HG02938 (cell line): ENCODE measurements around the gene SKI.

ENCODE experiments used
- ATAC-seq: cut with Tn5 transposase; IDR thresholded peaks from one replicate; pipeline ENCODE4 v1.9.1; 2021; ENCODE audit warnings: mild to moderate bottlenecking, moderate library complexity; ENCODE audit not compliant: unreplicated experiment

Gene SKI

DNA sequence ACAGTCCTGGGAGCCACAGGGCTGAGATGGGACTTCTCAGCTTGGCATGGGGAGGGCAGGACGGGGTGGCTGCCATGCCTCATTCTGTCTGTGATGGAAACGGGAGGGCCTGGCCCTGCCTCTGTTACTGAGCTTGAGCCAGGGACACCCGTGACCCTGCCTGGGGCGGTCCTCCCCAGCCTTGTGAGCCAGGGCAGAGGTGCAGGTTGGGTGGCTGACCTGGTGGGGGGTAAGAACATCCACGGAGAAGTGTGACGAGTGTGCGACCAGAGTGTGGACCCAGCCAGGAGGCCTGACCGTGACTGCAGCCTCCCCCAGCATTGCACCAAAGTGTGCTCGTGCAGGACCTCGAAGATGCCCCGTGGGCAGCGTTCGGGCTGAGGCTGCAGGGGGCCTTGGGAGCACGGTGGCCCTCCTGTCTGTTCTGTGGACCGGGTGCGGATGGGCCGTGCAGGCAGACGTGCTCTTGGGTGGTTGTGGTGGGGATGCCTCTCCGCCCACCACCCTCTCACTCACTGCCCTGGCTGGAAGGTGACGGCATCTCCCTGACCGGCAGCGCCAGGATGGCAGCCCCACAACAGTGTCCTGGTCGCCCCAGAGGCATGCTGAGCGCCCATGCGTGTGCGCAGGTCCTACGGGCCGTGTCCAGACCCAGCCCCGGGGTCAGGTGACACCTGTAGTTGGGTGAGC, 45.4 kb downstream of the SKI start:
- no peak for ATAC-seq

DNA sequence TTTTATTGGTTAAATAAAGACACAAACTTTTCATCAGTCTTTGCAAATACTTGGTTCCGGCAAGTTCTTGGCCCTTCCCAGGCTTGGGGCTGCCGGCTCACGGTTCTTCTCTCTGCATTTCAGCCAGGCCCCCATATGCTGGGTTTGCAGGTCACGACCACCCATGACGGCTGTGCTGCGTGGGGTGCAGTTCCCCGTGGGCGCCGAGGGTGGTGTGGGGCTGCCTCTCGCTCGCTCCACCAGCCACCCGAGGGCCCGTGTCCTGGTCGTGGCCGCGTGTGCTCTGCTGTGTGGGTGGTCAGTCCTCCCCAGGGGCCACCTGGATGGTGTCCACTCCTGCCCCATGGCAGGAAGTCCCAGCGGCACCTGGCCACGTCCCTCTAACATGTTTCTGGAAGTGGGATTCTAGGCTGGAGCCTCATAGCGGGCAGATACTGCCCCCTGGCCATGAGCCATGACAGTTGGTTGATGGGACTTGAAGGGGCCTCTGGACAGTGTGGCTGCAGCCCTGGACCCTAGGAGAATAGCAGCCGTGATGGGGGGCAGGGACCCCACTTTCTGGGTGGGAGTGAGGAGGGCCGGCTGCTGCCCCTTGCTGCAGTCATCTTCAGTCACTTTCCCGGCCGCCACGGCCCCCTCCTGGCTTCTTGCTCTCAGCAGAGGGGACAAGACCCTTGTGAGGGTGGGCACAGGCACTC, 46.3 kb downstream of the SKI start:
- ATAC-seq: no peak

DNA sequence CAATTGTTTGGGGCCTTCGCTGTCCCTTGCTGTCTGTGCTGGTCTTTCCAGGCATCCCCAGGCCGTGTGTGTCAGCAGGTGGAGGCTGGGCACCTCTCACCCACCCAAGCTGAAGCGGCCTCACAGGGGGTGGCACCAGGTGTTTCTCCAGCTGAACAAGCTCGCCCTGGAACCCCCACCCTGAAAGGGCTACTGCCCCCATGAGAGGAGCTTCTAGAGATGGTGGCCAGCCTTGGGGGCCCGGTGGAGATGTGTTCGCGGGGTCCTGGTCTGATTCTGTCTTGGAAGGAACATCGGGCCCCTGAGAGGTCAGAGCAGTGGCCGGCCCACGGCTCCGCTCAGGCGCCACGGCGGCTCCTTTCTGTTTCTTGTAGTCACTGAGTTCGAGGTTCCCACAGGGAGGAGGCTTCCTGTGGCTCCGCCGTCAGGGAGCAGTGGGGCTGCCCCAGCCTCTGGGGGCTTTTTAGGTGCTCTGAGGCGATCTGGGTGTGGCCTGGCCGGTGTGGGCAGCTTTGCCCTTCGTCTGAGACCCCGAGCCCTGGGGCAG, 46.9 kb downstream of the SKI start:
- ATAC-seq: no peak

DNA sequence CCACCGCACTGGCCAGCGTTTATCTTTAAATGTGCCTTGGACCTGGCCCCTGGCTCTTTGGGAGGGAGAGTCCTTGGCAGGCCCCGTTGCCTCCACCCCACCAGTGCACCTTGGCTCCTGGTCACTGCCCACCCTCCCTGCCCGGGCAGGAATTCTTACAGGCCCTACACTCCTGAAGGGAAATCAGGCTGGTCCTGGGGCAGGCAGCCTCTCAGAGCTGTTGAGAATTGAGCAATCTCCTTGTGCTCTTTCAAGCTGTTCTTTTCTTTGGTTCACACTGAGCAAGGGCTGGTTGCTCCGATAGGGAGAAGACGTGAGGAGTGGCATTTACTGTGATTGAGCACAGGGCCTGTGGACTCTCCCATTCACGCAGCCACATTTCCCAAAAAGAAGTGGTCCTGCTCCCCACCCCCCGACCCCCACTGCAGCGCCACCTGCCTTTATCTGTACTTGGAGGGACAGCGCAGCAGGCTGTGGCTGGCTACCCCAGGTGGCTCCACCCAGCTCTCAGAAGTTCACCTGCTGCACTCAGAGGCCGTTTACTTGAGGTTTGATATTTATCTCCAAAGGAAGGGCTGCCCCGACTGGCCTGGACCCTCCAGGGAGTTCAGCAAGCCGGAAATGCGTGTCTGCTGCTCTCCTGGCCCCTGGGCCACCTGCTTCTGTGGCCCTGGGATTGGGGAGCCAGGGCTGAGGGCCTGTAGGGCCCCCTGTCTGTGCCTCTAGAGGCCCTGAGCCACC, 47.8 kb downstream of the SKI start:
- no peak for ATAC-seq

DNA sequence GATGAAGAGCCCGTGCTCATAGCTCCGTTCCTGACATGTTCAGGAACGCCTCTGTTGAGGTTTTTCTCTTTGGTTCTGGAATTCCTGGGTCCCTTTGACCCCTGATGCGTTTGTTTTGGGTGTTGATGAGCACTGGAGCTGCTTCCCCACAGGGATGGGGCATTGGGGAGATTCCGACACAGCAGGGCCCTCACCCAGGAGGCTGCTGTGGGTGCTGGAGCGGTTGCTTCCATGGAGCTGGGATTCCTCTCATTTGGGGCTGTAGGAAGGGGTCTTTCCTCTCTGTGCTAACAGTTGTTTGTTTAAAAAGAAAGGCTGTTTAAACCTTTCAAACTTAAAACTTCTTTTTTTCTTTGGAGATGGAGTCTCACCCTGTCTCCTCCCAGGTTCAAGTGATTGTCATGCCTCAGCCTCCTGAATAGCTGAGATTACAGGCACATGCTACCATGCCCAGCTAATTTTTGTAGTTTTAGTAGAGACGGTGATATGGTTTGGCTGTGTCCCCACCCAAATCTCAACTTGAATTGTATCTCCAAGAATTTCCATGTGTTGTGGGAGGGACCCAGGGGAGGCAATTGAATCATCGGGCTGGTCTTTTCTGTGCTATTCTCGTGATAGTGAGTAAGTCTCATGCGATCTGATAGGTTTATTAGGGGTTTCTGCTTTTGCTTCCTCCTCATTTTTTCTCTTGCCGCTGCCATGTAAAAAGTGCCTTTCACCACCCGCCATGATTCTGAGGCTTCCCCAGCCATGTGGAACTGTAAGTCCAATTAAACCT, 48.9 kb downstream of the SKI start:
- ATAC-seq: no peak

DNA sequence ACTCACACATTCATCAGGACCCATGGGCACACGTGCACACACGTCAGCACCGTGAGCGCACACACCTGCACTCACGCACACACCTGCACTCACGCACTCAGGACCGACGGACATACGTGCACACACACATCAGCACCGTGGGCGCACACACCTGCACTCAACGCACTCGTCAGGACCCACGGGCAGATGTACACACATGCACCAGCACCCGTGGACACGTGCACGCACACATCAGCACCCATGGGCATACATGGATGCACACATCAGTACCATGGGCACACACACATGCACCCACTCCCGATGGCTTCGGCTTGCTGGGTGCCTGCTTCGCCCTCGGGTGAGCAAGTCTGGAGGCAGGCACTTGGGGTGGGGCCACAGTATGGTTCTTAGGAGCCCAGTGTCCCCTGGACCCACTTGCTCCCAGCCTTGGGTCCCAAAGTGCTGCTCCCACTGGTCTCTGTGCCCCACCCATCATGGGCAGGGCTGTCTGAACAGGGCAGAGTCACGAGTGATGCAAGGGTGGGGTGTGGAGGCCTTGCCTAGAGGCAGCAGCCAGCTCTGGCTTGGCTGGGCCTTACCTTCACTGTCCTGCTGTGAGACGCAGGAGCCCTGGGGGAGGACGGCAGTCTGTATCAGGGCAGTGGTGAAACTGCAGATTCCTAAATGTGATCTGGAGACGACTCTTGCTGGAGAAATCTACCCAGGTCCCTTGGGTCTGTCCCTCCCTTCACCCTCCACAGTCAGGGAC, 49.8 kb downstream of the SKI start:
- no peak for ATAC-seq

DNA sequence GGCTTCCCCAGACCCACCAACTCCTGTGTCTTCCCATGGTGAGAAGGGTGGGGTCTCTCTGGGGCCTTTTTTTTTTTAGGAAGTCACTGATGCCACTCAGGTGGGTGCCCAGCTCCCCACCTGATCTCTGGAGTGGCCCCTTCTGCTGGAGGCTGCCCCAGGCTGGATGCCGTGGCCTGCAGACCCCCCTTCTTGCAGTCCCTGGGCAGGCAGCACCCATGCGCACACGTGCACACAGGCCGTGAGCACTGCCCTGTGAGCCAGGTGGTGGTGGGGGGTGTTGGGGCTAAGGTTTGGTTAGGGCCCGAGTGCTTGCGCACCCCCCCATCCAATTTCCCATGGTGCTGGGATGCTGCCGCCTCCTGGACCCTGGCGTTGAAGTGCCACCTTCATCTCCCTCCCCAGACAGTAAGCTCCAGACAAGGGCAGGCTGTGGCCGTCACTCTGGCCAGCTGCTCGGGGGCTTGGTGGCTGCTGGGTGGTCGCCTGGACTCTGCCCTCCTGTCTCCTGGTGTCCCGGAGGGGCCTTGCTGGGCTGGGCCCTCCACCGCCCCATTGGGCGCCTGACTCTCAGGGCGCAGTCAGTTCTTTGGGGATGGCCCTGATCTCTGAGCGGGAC, 50.6 kb downstream of the SKI start:
- no peak for ATAC-seq

DNA sequence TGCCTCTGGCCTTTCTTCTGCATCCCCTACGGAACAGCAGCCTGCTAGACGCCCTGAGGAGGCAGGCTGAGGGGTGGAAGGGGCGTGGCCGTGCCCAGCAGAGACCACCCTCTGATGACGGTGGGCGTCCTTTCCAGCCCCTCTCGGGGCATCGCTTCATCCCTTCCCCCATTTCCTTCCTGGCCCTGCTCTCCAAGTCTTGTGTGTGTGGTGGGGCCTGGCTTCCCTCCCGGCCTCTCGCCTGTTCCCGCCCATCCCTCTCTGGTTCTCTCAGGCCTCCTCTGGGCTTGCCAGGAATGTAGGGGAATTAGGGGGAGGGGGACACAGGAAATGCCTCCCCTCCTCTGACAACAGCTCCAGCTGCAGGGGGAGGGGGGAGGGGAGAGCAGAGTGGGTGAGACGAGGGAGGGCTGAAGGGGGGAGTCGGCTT, 51.1 kb downstream of the SKI start:
- no peak for ATAC-seq

DNA sequence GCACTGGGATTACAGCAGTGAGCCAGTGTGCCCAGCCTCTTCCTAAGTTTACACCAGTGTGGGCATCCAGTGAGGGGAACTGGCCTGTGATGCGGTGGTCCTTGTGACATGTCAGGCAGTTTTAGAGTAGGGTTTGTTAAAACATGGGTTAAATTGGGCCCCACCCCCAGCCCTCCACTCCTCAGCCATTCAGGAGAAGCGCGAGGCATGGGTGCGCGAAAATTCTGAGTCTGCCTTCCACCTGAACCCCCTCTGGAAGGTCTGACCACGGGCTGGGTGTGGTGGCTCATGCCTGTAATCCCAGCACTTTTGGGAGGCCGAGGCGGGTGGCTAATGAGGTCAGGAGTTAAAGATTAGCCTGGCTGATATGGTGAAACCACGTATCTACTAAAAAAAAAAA, 51.7 kb downstream of the SKI start:
- no peak for ATAC-seq

DNA sequence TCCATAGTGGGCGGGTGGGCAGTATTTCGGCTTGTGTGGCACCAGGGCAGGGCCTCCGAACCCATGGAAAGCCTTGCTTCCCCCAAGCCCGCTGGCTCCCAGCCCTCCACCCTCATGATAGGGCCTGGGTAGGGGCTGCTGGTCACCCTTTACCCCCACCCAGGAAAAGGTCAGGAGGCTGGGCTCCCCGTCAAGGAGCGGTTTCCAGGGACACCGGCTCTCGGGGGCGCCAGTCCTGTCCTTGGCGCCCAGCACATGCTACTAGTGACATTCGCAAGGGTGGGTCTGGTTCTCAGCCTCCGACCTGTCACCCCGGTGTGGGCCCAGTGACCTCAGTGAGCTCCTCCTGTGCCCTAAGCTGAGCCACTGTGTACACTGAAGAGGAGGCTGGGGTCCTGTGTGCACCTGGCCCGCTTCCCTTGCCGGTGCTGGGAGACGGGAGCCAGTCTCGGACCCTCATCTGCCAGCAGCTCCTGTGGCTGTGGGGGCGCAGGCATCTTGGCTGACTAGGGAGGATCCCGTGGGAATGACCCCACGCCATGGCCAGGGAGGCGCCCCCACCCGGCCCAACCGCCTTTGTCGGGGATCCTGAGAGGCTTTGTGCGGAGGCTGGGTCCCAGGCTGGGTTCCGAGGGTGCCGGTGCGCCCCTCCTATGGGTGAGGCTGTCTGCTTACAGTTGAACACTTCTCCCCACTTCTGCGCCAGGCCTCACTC, 54.6 kb downstream of the SKI start:
- no peak for ATAC-seq

DNA sequence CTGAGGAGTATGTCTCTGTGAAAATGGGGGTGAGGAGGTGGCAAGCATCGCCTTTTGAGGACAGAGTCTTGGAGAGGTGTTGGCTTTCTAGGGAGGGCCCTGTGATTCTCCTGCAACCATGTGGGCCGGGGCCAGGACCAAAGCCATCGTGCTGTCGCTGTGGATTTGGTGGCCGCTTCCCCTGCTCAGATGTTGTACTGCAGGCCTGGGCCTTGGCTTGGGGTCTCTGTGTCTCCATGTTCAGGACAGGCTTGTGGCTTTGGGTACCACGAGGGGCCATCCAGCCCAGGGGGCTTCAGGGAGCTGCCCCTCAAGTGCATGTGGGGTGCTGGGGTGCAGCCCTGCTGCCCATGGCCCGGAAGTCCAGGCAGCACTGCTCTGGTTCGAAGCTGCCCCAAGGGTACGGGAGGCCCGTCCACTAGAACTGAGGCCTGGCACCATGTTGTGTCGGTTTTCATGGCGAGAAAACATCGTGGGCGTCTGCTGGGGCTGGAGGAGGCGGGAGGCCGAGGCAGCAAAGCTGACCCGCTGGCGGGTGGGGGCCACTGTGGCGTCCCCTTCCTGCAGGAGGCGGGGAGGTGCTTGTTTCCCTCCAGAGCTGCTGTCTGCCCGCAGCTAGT, 55.4 kb downstream of the SKI start:
- ATAC-seq: no peak

DNA sequence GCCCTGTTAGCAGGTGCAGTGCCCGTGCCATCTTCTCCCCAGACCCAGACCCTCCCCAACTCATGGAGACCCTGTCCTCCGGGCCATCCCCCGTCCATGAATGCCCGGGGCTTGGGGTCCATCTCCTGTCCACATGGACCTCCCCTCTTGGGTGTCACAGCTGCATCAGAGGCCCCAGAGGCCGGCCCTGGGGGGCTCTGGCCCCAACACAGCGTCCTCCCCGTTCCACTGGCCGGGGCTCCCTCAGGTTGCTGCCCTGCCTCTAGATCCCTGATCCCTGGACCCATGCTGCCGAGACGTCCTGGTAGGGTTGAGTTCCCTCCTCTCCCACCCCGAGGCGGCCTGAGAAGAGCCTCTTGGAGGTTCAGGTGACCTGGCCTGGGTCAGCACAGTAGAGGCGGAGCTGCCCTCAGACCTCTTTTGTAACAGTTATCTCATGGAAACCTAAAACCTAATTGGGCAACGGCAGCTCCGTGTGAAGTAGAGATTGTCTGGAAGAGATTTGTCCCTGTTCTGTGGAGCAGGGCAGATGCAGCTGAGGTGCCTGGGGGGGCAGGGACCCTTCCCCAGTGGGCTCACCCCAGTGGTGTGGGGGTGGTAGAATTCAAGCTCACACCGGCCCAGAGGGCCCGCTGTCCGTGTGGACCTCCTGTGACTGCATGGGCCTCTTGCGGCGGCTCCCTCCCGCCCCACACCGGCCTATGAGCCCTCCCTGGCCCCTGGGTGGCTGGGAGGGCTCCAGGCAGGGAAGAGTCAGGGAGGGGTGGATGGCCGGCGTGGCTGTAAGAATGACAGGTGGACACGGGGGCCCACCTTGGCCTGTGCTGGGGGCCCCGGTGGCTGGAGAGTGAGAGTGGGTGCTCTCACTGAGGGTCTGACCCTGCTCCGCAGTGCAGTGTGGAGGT, 56.1 kb downstream of the SKI start:
- ATAC-seq: no peak

DNA sequence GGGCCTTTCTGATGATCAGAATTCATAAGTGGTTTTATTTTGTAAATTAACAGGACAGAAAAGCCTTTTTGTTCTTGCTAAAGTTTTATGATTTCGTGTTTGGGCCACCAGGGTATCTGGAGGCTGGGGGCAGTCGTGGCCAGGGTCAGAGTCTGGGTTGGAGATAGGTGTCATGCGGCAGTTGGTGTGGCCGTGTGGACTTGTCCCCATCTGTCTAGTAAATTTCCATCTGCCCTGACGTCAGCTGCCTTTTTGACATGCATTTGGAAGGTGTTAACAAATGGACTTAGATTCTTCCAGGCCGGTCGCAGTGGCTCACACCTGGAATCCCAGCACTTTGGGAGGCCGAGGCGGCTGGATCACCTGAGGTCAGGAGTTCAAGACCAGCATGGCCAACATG, 56.8 kb downstream of the SKI start:
- ATAC-seq: no peak

DNA sequence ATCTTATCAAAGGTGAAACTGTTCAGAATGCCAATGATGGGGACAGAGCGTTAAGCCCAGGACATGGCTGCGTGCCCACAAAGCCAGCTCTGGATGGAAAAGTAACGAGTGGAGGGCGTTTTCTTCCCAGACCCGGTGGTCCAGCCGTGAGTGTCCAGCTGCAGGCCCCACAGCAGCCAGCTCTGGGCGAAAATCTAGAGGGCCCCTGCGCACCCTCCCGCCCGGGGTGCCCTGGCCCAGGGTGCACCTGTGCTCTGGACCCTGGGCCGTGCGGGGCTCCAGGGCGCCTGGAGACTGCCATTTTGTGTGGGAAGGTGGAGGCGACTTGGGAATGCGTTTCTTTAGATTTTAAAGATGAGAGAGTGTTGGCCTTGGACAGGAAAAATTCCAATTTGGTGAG, 58.8 kb downstream of the SKI start:
- no peak for ATAC-seq

DNA sequence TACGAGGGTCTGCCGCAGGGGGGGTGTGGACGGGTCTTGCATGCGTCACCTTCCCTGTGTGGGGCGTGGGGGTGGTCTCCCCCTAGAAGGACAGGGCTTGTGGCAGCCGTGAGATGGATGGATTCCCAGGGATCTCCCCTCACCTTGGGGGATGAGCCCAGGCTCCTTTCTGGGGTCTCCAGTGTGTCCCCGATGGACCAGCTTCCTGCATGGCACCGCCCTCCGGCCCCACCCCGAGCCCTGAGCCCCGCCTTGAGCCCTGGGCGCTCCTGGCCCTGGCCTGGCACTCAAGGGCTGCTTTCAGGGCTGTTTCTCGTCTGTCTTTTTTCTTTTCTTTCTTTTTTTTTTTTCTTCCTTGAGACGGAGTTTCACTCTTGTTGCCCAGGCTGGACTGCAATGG, 59.5 kb downstream of the SKI start:
- ATAC-seq: no peak

DNA sequence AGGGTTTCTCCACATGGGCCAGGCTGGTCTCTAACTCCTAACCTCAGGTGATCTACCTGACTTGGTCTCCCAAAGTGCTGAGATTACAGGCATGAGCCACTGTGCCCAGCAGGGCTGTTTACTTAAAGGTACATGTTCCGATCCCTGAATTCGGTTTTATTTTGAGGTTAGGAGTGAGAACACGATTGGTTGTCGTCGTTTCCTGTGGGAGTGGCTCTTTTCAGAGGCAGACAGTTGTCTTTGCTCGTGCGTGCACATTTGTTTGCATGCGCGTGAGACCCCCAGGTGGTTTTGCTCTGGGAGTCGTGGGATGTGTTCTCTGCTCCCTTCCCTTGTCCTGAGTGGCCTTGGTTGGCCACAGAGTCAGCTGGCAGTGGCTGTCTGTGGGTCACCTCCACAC, 60.2 kb downstream of the SKI start:
- no peak for ATAC-seq

DNA sequence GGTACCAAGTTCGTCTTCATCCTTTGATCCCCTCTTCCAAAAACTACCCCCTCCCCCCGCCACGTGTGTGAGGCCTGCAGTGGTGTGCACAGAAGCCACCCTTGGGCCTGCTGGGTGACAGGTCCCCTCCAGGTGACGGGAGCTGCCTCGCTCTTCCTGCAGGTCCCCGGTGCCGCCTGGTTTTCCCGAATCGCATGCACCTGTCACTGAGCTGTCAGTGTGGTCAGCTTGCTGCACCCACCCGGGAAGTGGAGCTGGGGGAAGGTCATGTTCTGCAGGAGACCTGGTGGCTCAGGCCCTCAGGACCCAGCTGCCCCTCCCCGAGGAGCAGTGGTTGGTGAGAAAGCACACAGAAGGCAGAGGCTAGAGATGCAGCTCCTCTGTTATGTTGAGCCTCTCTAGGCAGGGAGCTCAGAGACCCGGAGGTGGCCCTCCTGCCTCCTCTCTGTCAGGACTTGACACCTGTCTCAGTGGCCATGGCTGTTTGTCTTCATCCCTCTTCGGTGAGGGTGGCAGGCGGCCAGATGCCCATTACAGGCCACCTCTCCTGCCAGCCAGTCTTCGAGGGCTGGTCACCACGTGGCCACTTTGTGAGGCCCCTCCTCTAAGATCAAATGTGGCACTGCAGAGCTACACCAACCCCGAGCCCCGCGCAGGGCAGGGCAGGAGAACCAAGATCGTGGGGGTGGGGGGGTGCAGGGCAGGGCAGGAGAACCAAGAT, 60.9 kb downstream of the SKI start:
- ATAC-seq: no peak
